ENCODE data around the gene DCT.
"Not testable (repeated sequence)": the region's sequence is repeated elsewhere in the genome, so short reads cannot be mapped to it uniquely, and the experiment has no call there.

Gene DCT
- total RNA-seq, result 0 to 0.36 (median 0.09) reads per million in 4 experiments

GRCh38 chr13:94479616-94480015, at the start of gene DCT:
Gene DCT (minus strand): TSS chr13:94479682. CDS start chr13:94479255, 427 bp downstream.
- DNase-seq, result no peak

DNA sequence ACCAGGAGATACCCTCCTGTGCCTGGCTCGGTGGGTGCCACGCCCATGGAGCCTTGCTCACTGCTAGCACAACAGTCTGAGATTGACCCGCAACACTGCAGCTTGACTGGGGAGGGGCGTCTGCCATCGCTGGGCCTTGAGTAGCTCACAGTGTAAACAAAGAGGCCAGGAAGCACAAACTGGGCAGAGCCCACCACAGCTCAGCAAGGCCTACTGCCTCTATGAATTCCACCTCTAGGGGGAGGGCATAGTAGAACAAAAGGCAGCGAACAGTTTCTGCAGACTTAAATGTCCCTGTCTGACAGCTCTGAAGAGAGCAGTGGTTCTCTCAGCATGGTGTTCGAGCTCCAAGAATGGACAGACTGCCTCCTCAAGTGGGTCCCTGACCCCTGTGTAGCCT, 47.5 kb upstream of the DCT start:
- not testable (repeated sequence) for DNase-seq

DNA sequence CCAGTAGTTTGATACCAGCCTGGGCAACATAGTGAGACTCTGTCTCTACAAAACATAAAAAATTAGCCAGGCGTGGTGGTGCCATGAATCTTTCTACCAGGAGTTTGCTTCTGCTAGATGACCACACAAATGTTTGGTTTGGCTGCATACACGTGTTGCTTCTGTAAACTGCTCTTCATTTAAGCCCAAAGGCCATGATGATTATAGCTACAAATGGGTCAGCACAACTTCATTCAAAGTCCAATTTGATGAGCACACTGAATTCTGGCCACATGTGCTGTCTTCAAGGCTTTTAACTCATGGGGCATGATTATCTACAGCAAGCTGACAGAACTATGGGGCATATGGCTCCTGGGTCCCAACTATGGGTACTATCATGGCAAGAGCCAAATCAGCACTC, 46.3 kb upstream of the DCT start:
- DNase-seq, result no peak

DNA sequence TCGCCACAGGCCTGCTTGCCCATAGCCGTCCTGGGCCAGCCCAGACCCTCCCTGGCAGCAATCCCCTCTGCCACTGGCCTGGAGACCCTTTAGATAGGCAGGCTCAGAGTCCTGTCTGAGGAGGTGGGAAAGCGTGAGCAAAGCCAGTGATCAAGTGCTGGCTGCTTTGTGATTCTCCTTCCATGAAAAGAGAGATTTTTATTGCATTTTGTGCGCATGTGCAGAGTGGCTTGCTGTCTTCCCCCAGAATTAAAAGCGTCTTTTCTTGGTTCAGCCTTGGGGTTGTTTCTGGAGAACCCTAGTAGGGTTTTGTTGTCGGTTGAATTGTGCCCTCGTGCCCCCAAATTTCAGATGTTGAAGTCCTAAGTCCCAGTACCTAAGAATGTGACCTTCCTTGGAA, 44.9 kb upstream of the DCT start:
- no peak for DNase-seq

- DNase-seq, result no peak
These were observed 40.5 kb upstream of the DCT start for GRCh38 chr13:94520001-94520400.

GRCh38 chr13:94516456-94516855, 37.0 kb upstream of the DCT start:
- no peak for DNase-seq

DNA sequence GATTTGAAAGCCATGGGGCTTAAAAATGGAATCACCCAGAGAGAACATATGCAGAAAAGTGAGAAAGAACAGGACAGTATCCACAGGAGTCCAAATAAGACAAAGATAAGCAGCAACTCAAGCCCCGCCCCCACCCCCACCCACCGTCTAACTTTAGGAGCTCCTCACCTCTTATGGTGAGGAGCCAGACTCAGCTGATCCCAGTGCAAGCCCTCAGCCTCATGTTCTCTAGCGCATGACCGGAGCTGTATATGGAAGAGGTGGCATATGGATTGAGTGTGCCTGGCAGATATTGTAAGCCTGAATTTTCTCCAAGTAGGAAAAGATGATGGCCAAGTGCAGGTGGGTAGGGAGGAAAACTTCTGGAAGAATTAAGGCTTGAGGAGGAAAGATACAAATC, 36.4 kb upstream of the DCT start:
- no peak for DNase-seq

- no peak for DNase-seq
These were observed 35.9 kb upstream of the DCT start for GRCh38 chr13:94515374-94515773.

GRCh38 chr13:94513026-94513425, 33.5 kb upstream of the DCT start:
- no peak for DNase-seq

- no peak for DNase-seq
These were observed 26.2 kb upstream of the DCT start for GRCh38 chr13:94505730-94506129.

DNA sequence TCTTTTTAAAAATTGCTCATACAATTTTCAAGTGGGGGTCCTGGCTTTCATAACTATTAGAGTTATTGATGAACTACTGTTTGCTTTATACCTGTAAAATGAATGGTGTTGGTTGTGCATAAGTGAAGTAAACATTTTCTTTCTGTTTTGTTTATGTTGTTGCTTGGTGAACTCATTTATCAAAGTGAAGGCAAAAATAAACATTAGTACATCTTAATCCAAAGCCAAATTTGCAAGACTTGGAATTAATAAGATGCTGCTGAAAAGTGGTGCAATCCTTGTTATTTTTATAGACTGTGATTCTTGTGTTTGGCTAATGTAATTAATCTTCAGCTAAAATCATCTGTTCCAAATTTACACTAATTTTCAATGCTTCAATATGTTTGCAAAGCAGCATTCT, 24.4 kb upstream of the DCT start:
- DNase-seq, result no peak

DNA sequence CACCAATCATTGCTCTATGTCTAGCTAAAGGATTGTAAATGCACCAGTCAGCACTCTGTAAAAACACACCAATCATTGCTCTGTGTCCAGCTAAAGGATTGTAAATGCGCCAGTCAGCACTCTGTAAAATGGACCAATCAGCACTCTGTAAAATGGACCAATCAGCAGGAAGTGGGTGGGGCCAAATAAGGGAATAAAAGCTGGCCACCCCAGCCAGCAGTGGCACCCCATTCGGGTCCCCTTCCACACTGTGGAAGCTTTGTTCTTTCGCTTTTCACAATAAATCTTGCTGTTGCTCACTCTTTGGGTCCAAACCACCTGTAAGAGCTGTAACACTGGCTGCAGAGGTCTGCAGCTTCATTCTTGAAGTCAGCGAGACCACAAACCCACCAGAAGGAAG, 19.3 kb upstream of the DCT start:
- not testable (repeated sequence) for DNase-seq

- DNase-seq, result no peak
These were observed 16.3 kb upstream of the DCT start for GRCh38 chr13:94495806-94496205.

DNA sequence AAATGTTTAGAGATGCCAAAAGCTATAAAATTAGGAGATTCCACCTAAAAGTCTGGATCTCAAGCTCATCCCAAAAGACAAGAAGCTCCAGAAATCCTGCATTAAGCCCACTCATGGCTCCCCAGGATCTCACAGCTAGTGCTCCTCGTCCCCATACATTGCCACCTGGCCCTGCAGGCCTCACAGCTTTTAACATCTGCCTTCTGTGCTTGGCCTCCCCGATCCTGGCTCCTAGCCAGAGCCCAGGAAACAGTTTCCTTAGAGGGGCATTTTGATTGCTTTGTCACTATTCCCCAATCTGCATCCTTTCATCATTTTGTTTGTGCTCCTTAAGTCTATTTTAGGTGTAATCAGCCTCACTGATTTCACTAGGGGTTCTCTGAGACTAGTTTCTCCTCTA, 14.5 kb upstream of the DCT start:
- DNase-seq, result no peak

DNA sequence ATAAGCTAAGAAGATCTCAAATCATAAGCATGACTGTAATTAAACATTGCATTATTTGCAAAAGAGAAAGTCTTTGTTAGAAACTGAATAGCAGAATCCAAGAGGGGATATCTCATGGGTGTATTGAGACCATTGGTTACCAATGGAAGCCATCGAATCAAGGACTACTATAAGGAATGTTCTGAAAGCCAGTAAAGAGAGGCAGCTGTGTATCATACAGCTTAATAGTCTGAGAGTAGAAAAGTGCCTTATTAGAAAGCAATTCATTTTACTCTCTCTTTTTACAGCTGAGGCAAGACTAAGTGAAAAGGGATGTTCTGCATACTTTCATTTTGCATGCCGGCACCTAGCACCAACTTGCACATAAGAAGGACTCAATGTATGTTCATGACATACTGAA, 7.6 kb upstream of the DCT start:
- no peak for DNase-seq

DNA sequence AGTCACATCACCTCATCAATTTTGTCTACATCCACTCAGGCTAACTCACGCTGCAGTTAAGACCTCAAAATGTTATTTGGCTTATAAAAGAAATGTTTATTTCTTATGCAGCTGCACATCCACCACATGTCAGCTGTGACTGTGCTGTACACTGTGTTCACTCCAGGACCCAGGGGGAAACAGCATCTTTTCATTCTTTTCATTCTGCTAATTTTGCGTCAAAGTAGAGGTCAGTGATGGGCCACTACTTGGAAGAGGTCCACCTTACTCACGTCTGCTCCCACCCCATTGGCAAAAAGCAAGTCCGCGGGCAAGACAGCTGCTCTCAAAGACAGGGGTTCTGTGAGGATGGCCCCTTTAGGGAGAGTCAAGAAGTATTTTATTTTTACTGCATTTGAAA, 4.5 kb upstream of the DCT start:
- no peak for DNase-seq

DNA sequence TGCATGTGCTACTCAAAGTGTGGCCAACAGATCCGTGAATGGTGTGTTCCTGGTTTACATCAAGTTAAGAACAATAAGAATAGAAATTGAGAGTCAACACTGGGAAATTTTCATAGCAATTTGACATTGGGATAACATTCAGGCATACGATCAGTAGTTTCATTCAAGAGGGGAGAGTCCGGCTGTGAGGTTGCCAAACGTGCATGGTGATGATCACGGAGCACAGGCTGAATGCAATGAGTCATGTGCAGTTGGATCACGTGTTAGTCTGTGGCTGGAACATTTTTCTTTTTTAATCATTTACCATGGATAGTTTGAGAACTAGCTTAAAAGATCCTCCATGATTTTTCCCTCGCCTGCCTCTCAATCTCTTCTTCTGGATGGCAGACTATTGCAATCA, 2.5 kb upstream of the DCT start:
- DNase-seq, result no peak

DNA sequence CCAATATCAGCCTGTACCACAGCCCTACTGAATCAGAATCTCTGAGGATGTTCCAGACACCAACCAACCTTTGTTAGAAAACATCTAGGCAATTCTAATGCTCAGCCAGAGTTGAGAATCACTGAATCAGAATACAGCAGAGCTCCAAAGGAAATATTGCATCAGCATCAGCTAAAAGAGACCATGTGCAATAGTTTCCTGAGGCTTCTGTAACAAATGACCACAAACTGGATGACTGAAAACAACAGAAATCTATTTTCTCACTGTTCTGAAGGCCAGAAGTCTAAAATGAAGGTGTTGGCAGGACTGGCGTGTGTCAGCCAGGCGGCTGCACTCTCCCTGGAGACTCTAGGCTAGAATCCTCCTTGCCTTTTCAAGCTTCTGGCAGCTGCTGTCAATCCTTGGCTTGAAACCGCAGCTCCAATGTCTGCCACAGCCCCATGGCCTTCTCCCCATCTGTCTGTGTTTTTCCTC, 1.2 kb upstream of the DCT start:
- DNase-seq, result no peak

DNA sequence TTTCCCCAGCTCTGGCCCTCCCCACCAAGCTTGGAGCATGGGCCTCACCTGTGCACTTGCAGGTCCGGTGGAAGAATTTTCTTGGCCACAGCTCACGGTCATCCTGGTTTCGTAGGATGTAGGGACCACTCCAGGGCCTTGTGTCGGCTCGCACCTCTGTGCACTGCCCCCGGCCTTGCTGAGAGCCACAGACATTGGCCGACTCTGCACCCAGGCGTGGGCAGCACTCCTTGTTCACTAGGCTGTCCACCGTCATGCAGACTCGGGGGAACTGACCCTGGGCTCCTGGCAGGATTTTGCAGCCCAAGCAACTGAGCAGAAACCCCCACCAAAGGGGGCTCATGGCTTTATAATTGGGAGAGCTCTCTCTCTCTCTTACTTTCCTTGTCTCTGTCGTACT, 569 bp downstream of the DCT start:
- DNase-seq, result no peak

GRCh38 chr13:94470126-94470525, 9.4 kb downstream of the DCT start:
- no peak for DNase-seq

DNA sequence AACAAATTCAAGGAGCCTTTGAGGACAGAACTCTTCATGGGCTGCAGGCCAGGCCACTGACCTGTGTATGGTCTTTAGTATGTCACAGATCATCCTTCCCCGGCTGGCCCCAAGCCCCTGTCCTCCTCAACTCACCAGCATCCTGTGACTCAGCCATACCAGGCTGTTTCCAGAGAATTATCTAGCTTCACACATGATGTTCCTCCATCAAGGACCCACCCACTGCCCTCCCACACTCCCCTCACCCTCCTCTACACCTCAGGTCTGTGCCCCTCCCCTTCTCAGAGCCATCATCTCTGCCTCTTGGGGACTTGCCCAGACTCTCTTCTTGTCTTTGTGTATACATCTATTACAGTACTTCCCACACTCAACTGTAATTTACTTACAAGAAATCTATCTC, 14.7 kb downstream of the DCT start:
- no peak for DNase-seq

- no peak for DNase-seq
These were observed 16.8 kb downstream of the DCT start for GRCh38 chr13:94462670-94463069.

DNA sequence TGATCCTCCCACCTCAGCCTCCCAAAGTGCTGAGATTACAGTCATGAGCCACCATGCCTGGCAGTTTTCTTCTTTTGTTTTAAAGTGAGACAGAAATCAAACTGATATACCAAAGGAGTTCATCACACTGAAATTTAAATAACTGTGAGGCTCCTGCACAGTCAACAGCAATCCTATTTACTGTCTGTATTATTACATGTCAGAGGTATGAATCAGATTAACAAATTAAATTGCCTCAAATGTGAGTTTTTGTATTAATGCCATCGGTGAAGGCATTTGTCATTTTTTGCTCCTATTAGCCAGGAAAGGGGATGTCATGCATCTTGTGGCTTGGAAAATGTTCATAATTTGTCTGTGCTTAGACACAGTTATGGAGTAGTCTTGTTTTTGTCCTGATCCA, 20.4 kb downstream of the DCT start:
- no peak for DNase-seq

GRCh38 chr13:94455414-94455813, 24.1 kb downstream of the DCT start:
- no peak for DNase-seq

- DNase-seq, result no peak
These were observed 24.6 kb downstream of the DCT start for GRCh38 chr13:94454906-94455305.

DNA sequence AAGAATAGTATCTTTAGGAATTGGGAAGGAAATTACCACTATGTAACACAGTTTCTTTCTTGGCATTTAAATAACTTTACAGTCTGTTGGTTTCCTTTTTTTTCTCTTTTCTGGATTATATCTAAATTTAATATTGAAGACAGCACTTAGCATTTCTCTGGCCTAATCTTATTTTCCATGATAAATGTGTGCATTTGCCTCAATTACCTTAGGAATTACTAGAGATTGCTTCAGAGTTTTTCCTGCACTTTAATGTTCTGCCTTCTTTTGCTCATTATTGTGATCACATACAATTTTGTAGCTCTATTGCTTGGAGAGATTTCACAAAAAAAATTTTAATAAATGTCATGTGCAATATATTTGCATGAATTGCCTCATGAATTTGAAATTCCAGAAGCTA, 25.1 kb downstream of the DCT start:
- DNase-seq, result no peak

Measured in effector CD8-positive, alpha-beta T cell (primary cell).